HS-5 (cell line): ENCODE measurements around the gene BTBD6.
"Not testable (repeated sequence)": the region's sequence is repeated elsewhere in the genome, so short reads cannot be mapped to it uniquely, and the experiment has no call there.

Source experiments
- DNase-seq: peaks from one replicate; pipeline ENCODE4 v3.0.0-alpha.2; 2012; ENCODE audit warnings: low read depth

The BTBD6 gene

DNA sequence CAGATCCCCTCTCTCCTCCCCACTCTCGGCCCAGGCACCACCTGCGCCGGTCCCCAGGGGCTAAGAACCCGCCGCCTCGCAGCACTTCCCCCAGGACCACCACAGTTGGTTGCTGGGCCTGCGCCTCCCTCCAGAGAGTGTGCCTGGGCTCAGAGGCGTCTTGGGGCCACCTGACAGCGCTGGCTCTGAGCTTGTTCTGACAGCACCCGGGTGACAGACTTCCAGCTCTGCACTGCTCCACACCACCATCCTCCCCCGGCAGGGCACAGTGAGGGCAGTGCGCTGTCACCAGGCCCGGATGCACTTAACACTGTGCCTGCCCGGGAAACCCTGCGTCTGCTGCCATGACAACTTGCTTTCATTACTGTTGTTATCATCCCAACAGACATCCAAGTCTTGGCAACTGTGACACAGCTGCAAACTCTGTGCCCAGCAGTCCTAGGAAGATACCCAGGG is 45.8 kb downstream of the BTBD6 start:
- DNase-seq = no peak

DNA sequence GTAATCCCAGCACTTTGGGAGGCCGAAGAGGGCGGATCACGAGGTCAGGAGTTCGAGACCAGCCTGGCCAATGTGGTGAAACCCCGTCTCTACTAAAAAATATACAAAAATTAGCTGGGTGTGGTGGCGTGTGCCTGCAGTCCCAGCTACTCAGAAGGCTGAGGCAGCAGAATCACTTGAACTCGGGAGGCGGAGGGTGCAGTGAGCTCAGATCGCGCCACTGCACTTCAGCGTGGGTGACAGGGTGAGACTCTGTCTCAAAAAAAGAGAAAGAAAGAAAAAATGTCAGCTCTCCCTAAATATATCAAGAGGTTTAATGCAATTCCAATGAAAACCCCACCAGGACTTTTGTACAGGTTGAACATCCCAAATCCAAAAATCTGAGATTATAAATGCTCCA is 49.0 kb downstream of the BTBD6 start:
- not testable (repeated sequence) for DNase-seq

DNA sequence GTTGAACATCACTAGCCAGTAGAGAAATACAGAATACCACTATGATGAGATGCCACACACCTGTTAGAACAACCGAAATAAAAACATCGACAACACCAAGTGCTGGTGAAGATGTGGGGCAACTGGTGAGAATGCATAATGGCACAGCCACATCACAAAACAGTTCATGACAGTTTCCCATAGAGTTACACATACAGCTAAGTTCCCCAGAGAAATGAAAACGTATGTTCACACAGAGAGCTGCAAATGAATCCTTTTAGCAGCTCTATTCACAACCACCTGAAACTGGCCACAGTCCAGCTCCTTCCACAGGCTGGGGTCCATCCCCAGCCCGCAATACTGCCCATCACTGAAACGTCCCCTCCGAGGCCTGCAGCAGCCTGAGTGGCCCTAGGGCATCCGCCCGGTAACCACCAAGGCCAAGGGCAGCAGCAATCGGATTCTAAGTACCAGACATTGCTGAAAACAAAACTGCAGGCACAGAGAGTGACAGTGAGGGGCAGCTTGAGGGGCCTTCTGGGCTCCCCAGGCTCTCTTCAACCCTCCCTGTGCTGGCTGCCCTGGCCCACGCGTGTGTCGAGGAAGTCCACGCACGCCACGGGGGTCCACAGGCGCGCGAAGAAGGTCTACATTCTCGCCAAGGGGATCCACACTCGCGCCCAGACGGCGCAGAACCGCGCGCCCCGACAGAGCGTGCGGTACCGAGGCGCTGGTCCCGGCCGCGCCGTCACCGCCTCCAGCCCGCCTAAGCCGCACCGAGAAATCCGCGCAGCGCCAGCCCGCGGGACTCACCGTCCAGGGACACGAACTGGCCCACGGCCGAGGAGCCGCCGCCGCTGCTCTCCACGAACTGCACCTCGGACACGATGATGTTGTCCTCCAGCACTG is 51.6 kb downstream of the BTBD6 start:
- DNase-seq = no peak
